ENCODE data around the gene HTR1A.

The HTR1A gene

DNA sequence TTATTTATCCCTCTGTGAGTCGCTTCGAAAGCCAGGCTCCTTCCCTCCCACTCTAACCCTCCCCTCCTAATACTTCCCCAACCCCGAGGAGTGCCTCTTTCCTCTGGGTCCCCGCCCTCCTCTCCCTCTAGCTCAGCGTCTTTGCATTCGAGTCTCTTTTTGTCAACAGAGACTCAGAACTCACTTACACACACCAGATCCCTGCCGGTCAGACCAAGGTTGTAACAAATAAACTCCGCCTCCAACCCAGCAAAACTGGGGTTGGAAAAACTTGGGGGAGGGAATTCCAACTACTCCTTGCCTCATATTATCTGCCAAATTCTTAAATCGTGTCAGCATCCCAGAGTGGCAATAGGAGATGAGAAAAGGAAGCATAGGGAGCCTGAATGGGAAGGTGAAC is at the start of gene HTR1A:
Gene HTR1A (minus strand): TSS at position 167 of the 400 bp plus-strand sequence. CDS start 726 bp downstream, outside the sequence.
- DNase-seq = no peak

DNA sequence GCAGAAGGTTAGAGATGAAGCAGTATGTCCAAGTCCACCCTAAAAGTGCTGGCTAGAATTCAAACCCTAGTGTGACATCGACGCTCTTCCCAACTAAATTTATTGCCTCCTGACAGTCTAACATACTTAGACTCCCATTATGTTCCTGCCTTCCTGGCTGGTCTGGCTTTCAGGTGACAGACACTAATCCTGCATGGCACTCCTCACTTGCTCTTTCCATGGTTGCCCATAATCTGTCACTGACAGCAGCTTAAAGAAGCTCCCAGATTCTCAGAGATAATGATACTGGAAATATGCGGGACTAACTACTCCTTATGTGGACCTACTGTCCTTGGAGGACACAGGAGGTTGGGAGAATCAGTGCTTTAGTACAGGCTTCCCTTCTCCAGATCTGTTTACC is 41.7 kb upstream of the HTR1A start:
- DNase-seq = no peak

DNA sequence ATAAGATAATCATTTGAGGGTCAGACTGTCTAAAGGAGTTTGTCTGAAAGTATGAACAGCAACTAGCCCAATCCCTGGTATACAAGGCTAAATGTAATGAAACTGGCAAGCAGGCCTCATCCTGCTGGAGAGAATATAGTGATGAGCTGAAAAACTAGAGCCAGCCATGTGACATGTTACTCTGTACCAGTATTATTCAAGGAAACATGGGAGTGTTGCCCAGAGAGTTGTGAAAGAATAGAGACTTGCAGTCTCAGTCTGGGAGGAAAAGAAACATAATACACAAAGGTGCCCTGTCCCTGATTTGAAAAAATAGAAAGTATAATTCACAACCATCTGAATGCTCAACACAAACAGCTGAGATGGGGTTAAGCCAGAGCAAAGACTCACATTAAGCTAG is 37.9 kb upstream of the HTR1A start:
- DNase-seq = no peak

DNA sequence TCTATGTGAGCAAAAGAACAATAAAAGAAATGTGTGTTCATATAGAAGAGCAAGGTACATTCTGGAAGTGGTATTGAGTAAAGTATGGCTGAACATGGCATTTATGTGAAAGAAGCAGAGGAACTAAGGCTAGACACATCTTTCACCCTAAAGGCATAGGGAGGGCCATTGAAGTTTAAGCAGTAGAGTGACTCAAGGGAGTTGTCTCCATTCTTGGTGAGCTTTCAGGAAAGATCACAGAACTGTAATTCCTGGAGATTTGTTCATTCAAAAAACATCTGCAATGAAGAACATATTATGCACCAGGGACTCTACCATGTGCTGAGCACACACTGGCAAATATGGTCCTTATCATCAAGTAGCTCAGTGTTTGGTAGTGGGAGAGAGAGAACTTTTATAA is 24.8 kb upstream of the HTR1A start:
- no peak for DNase-seq

DNA sequence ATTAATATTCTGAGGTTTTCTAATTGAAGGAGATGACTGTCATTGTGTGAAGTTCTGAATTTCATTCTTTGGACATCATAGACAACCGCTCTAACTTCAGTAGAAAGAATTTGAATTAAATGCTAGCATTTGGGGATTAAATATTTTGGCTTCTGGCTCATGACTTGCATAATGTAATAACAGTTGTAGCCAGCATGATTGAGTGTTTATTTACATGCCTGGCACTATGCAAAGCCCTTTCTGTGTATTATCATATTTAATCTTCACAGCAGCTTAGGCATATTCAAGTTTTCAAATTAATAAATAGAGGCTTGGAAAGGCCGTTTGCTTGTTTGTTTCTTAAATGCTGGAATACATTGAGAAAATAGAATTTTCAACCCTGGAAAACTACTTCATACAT is 19.6 kb upstream of the HTR1A start:
- no peak for DNase-seq

DNA sequence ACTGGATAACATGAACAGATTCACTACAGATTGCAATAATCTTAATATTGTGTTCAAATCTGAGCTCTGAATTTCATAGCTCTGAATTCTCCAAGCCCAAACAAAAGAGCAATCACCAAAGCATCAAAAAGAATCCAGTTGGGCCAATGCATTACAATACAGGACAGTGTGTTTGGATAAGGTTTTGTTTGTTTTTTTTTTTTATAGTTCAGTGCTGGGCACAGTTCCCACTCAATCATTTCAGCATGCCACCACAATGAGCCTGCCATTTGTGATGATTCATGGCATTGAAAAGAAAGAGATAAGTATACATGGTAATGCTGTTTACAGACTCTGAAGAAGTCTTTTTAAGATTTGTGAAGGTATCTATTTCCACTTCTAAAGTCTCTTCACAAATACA is 1.7 kb upstream of the HTR1A start:
- DNase-seq = no peak

DNA sequence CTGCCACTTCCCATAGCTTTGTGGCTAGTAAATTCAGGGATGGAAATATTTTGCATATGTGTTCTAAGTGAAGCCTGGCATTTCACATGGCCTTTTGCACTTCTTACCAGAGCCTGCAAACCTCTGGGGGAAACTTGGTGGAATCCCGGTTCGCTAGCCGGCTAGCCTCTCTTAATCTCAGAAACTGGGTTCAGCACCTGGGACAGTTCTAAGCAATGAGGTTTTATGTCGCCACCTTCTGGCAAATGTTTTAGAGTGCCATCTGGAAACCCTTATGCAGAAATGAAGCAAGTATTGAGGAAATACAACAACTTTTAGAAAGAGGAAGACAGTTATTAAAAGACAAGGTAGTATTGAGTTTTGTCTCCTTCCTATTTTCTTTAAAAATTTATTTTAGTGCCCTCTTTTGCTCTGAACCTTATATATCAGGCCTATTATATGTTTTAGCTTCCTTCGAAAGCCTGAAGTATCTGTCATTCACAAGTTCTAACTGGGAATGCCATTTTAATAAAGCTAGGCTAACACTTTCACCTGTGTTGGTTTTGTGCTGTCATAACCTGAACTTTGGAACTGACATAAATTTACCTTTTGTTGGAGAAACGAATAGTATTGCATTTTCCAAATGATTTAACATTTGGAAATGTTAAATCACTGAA is 963 bp upstream of the HTR1A start:
- peak in 1 of 2 donors; percentile 5 for DNase-seq

DNA sequence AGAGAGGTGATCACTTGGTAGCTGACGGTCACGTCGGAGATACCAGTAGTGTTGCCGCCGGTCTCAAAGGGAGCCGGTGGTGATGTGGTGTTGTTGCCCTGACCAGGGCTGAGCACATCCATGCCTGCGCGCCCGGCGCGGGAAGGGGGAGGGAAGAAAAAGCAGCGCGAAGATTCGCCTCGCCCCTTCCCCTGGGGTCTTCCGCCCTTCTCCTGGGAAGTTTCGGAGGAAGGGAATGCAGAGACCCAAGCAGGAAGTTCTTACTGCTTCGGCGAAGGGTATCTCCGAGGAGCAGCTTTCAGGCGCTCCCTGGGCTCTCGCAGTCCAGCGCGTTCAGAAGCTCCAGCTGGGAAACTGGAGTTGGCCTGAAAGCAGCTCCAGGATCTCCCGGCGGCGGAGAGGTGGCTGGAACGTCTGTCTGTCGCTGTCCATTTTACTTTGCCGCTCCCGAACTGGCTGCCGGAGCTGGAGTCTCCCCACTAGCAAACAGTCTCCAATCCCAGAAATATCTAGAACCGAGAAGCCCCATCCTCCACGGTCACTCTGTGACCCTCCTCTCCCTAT is 565 bp downstream of the HTR1A start:
- DNase-seq = no peak

DNA sequence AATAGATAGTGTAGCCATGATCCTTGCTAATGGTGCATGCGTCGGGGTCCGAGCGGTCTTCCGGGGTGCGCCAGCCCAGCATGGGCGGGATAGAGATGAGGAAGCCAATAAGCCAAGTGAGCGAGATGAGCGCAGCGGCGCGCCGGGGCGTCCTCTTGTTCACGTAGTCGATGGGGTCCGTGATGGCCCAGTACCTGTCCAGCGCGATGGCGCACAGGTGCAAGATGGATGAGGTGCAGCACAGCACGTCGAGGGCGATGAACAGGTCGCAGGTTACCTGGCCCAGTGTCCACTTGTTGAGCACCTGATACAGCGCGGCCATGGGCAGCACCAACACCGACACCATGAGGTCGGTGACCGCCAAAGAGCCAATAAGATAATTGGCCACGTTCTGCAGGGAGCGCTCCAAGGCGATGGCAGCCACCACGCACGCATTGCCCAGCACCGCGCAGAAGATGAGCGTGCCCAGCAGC is 1.1 kb downstream of the HTR1A start:
- DNase-seq = no peak

DNA sequence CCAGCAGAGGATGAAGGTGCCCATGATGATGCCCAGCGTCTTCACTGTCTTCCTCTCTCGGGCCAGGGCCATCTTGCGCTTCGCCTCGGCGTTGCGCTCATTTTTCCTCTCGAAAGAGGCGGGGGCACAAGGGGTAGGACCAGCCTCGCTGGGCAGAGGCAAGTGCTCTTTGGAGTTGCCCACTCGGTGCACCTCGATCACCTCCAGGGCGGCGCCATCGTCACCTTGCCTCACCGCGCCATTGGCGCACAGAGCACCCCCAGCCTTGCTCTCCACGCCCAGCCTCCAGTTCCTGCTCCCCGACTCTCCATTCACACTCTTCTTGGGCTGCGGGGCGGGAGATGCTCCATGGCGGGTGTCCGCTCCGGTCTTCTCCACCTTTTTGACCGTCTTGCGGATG is 1.6 kb downstream of the HTR1A start:
- no peak for DNase-seq

DNA sequence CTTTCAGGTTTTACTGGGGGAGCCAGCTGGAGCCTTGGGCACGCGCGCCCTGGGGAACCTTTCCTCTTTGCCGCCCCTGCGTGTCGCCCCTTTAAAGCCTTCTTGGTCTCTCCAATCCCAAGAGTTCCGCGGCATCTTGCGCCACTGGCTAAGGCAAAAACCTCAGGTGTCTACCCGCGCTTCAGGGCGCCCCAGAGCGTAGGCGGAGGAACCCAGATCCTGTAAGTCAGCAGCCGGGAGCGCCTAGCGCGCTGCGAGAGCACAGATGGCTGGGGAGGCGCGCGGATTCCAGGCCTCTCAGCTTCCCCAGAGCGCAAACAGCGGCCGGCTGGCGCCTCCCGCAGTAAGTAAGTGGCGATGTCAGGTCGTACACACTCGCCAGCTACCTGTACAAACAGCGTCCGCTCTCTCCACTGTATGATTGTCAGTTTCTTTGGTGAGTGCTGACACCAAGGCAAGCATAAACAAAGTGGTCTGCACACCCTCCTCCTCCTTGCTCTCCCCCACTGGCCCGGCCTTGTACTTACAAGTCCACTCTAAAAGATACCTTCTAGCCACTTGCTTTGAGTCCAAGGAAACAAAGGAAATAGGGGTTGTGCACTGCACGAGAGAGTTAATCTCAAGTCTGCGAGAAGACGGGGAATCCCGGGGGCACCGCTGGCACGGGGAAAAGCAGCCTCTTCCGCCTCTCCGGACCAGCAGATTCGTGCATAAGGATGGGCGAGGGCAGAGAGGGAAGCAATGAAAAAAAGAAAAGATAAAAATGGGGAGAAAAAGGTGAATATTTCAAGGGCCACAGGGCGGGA is 2.9 kb downstream of the HTR1A start:
- no peak for DNase-seq

DNA sequence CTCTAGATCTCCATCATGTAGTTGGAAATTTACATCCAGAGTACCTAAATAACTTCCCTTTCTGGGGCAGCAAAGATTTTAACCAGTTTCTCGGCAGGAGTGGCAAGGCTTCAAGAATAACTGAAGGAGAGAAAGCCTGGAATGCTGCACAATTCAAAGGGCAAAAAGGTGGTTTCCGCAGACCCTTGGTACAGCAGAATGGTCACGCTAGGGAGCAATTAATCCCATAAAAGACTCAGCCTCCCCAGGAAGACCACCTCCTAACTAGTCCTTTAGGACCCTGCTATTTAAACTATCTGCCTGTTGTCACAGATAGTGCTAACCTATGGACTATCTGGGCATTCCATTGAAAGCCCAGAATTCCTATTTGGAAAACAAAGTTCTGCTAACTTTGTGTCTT is 3.6 kb downstream of the HTR1A start:
- no peak for DNase-seq

DNA sequence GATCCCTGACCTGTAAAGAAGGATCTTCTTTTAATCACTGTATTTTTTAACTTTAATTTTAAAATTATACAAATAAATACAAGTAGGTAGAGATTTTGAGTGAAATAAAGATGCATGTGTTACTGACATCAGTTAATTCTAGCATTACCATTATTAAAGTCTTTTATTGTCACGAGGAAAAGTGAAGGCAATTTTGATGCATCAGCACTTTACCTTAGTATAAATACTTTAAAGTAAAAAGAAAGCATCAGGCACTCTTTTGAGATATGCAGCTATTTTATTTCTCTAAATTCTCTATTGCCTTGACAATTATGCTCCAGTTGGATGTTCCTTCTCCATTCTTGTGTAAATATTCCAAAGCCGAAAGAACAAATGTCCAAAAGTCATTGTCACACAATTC is 4.6 kb downstream of the HTR1A start:
- DNase-seq = no peak

DNA sequence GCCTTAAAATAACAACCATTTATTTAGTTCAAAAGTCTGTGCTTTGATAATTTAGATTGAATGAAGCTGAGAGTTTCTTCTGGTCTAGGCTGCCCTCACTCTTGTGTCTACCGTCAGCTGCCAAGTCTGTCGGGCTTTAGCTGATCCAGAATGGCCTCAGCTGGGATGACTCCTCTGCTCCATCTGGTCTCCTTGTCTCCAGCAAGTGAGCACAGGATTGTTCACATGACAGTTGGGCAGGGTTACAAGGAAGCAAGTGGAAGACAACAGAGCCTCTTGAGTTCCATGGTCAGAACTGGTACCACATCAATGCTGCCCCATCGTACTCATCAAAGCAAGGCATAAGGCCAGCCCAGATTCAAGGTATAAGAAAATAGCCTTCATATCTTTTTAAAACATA is 9.0 kb downstream of the HTR1A start:
- DNase-seq = no peak

DNA sequence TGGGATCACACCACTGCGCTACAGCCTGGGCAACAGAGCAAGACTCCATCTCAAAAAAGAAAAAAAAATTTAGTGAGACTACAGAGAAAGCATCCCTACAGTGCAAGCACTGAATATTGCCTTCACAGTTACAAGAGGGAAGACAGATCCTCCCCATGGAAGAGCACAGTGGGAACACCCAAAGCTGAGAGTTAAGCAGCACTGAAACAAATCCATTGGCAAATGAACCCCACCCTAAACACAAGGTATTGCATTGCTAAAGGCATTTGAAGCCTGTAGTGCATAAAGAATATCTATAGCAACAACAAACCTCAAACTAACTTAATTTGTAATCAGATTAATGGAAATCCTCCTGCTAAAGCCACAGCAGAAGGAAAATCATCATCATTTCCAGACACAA is 27.1 kb downstream of the HTR1A start:
- DNase-seq = no peak

DNA sequence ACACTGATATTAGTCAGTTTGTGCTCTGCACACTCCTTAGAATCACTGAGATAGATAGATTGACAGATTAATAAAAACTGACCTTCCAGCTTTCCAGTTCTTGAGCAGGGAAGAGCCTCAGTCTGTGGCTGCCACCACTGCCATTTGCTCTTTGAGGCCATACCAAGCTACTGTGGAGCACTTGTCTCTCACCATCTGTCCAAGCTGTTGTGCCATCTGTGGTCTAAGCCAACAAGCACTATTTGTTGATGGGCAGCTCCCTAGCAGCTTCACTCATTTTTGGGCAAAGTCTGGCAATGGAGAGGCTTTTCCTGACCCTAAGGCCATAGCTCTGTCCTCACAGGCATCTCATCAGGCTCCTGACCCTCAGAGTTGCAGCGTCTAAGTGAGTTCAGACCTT is 30.4 kb downstream of the HTR1A start:
- no peak for DNase-seq

DNA sequence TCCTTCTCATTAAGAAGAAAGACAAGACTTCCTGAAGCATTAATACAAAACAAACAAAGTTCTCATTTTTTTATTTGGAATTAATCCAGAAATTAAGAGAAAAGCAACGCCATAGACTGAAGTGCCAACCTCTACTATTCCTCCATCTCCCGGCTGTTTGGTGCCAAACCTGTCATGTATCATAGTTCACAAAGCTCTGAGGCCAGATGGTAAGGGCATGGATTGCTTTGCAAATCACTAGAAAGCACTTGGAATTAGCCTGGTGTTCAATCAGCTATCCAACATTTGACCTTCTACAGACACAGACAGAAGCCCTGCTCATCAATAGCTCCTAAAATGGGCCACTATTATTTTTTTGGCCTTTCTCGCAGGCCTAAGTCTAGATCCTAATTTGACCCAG is 33.8 kb downstream of the HTR1A start:
- no peak for DNase-seq

DNA sequence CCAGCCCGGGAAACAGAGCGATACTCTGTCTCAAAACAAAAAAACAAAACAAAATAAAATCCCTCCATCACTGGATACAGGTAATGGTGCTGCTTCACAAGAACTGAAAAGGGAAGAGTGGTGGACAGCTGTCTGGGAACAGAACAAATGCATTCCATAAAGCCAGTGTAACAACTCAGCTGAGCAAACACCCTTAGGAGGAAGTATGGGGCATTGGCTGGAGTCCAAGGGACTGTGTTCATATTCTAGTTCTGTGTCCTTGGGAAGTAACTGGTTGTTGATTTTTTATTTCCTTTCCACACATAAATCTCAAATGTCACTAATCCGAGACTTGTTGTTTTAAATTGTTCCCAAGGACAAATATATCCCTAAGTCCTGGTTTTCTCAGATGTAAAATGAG is 38.3 kb downstream of the HTR1A start:
- DNase-seq = no peak

DNA sequence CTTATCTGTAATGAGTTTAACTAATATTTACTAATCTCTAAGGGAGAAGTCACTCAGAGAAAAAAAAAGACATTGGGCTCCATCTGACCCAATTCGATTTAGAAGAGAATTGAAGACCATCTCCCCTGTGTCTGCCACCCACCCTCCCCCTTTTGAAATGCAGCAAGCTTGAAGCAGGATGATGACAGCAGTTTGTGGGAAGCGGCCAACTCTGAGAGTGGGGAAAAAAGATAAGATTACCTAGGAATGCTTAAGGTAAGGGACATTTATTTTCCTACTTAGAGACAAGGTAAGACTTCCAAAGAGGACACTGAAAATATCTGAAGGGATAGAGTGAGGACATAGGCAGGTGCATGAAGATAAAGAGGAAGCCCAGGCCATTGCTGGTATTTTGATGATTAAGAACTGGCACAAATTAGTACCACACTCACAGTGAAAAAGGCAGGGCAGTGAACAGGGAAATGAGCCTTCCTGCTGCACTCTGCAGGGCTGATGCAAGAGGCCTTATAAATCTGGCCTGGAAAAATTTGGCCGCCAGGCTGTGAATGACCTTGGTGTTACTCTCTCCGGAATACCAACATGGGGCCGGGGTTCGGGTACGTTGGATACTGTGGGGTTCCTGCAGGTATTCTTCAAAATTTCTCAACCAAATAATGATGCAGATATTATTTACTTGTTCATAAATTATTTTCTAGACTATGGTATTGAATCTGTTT is 42.3 kb downstream of the HTR1A start:
- no peak for DNase-seq

DNA sequence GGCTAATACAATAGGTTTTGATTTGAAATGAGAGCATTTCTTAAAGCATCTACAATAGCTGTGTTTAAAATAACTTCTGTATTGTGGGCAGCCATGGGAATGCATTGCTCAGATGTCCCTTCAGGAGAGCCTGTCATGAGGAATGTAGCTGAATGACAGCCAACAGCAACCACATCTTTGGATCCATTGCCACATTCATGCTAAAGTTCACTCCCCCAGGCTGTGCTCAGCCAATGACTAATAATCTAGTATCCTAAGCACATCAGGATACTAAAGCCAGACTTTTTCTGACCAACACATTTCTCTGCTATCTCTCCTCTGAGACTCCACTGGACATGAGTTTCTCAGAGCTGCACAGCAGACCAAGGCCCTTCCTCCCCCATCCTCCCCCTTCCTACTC is 45.5 kb downstream of the HTR1A start:
- no peak for DNase-seq

DNA sequence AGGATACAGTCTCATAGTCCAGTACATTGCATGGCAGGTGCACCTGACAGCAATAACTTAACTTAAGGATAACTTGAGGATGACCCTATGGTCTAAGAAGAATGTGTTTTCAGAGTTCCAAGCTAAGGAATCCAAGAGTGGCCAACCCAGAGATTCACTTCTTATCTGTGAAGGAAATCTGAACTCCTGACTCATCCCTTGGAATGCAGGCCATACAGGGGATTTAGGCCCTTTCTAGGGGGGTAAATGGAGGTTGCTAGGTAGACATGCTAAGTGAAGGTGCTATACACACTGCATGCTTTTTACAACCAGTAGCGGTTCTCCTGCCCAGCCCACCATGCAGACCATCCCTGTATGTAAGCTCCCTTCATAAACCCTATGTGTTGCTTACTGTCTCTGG is 50.4 kb downstream of the HTR1A start:
- no peak for DNase-seq
